NCI-H1092 treated with DMSO at 0.1 percent for 48 hours (cell line): ENCODE results near the gene NFE2L1.
A peak's percentile ranks its signal among the peaks of the same experiment; 100 is the strongest.

ENCODE experiments used
- DNase-seq: peaks from one replicate; lab custom pipeline; 2025; lab: John Stamatoyannopoulos, UW

NFE2L1 gene

DNA sequence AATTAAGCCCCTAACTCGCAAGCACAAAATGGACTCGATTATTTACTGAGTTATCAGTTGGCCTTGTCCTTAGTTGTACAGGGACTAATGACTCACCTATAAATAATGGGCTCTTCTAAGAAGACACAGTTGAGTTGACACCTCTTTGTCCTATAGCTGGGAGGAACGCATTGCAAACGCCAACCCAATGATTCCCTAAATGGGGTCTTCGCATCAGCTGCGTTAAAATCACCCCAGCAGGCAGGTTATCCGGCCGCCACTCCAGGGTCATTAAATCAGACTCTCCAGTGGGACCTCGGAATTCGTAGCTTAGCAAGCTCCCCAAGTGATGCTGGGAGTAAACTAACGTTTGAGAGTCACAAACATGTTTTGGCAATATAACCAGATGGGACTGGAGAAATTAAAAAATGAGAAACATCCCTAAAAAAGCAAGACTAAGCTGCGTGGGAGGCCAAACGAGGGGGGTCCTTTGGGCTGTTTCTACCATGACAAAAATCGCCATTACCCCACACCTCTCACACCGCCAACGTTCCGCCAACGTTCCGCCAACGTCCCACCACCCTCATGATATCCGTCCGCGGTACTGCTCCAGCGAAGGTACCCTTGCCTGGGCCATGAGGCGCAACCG lies 932 bp upstream of the NFE2L1 start:
- DNase-seq: peak; percentile 35

DNA sequence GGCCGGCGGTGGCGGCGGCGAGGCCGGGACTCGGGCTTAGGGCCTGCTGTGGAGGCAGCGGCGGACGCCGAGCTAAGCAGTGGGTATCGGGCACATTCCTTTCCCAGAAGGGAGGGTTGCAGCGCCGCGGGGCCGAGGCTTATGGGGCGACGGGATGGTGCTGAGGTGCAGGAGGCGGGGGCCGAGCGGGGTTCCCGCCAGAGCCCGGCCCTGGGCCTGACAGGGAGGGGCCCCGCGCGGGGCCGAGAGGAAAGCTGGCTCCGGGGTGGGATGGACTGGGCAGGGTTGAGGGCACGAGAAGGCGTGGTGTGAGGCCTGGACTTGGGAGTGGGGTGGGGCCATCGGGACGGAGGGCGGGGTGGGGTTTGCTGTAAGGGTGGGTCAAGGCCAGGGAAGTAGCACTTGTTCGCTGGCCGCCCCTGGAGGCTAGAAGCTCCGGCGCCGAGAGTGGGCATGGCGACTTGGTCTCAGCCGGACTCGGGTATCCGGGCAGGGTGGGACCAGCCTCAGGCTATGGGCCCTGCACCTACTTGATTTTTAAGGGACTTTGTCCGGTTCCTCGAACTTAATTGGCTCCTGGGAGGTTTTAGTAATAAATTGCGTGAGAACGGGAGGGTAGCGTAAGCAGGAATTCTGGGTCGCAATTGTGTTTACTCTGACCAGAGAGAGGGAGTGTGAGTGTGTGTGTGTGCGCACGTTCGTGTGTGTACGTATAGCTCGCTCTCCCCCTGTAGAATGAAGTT lies 396 bp downstream of the NFE2L1 start:
- peak; percentile 84 for DNase-seq

DNA sequence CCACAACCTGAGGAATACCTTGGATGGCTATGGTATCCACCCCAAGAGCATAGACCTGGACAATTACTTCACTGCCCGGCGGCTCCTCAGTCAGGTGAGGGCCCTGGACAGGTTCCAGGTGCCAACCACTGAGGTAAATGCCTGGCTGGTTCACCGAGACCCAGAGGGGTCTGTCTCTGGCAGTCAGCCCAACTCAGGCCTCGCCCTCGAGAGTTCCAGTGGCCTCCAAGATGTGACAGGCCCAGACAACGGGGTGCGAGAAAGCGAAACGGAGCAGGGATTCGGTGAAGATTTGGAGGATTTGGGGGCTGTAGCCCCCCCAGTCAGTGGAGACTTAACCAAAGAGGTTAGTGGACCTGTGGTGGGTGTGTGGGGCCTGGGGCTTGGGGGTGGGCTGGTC lies 3.1 kb downstream of the NFE2L1 start:
- DNase-seq: no peak

DNA sequence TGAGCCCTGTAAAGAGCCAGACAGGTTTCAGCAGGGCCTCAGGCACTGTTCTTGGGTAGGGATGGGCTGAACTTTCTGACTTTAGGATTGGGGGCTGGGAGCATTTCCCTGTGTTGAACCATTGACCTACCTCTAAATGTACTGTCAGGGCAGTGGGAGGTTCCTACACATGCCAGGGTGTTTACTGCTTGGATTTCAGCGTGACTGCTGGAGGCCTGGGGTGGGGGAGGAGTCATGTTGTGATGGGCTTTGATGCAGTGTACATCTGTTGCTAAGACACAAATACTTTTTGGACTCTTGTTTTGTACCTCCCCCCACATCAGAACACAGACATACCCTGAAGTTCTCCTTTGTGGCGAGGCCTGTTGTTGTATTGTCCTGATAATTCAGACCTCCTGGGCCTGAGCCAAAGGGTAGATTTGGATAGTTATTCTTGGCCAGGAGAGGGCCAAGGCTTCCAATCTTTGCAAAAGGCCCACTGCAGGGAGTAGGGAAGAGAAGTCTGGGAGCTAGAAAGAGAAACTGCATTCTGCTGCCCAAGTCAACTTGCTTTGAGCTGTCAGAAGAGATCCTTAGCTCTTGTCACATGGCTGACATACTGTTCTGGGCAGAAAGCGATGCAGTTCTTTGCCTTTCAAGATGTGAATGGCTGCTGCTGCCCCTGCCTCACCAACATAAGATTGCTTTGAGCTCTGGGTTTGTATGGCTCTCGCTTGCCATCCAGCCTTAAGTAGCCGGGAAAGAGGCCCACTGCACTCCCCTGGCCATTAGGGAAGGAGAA lies 3.7 kb downstream of the NFE2L1 start:
- no peak for DNase-seq

DNA sequence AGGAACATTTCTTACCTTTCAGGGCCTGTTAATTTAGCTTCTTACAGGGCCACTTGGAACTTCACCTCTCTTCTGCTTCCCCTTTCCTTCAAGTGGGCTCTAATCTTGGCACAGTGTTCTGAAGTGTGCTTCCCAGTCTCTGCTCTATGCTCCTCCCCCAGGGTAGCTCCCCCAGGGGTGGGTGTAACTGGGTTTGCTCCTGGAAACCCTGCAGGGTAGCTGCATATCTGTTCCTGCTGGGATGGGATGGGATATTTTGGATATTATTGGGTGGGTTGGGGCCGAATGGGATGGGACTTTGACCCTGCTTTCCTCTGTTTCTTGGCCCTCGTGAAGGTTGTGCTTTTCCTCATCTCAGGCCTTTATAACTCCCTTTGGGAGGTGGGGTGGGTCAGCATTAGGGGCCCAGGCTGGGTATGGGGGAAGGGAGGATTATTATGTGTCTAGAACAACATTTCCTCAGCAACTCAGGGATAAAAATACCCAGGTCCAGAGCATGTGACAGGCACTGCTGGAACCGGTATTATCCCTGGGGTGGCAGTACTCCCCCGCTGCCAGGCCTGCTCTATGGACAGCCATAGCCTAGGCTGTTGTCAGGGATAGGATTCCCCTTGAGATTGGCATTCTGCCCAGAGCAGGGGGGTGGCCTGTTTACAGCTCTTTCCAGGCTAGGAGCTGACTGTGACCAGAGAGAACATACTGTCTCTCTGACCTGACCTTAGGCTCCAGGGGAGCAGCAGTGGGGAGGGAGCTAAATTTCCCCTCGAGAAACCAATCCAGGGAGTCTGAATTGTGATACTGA lies 5.0 kb downstream of the NFE2L1 start:
- peak; percentile 66 for DNase-seq

DNA sequence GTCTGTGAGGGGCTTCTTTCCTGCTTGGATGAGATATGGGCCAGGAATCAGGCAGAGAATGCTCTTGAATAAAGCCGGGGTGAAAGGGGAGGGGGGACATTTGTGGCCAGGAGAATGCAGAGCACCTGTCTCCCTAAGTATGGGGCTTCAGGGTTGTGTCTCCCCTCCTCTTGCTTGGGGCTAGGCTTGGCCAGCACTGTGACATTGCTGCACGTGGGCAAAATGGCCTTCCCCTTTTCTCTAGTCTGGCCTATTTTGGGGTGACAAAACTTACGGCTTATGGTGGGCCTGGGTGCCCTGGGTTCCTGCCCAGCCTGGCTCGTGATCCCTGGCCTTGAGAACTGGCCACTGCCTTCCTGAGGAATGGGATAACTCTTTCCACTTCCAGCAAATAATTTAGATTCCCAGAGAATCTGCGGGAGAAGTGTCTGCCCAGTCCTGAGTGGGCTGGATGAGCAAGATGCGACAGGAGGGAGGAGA lies 5.6 kb downstream of the NFE2L1 start:
- no peak for DNase-seq

DNA sequence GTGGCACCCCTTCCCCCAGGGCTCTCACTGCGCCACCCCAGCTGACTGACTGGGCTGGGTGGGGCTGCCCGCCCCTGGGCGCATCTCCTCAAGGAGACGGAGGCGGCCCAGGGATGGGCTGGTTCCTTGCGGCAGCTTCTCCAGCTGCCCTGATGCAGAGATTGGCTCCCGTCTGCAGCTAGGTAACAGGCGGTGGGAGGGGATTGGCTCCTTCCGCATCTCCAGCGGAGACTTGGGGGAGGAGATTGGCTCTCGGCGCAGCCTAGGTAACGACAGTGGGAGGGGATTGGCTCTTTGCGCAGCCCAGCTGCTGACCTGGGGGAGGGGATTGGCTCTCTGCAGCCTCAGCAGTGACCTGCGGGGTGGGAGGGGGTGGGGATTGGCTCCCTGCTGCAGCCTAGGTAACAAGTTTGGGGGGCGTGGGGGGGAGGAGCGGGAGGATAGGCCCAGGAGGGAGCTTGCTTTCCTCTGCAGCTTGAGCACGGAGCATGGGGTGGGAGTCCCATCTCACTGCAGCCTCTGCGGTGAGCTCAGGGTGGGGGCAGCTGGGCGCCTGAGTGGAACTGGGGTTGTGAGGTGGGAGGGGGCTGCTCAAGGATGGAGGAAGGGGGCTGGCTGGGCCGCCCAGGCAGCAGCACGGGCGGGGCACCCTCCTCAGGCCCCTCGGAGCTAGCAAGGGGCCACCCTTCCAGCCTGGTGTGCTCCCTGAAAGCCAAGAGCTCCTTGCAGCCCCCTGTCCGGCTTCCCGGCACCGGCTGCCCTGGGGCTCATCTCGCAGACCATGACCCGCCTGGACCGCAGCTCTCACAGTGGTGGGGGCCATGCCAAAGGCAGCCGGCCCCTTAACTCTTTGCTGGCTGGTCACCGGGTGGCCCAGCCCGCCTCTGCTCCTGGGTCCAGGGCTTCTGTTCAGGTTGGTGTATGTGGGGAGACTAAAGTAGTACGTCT lies 6.4 kb downstream of the NFE2L1 start:
- DNase-seq: peak; percentile 93

DNA sequence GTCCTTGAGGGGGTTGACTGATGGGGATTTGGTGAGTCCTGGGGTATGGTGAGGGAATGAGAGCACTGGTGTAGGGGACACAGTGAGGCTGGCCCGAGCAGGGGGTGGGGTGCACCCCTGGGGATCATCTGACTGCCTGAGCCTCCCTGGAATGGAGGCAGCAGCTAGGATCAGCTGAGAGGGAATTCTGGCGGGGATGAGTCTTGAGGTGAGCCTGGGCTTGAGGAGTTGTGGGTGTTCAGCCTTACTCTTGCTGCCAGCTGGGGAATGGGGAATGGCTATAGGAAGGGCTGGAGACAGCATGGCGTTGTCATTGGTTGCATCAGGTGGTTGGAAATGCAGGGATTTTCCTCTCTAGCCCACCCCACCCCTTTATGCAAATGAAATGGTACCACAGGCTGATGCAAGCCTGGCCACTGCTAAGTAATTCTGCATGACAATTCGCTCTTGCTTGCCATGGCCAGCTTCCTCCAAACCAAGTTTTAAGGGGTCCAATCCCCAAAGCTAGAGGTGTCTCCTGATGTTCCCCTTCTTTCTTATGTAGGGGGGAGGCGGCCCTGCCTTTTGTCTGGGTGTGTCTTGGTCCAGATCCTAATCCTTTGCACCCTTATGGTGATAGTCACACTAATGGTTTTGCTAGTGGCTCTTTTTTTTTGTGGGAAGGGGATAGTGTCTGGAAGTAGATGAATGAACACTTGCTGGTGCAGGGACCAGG lies 7.5 kb downstream of the NFE2L1 start:
- DNase-seq: no peak

DNA sequence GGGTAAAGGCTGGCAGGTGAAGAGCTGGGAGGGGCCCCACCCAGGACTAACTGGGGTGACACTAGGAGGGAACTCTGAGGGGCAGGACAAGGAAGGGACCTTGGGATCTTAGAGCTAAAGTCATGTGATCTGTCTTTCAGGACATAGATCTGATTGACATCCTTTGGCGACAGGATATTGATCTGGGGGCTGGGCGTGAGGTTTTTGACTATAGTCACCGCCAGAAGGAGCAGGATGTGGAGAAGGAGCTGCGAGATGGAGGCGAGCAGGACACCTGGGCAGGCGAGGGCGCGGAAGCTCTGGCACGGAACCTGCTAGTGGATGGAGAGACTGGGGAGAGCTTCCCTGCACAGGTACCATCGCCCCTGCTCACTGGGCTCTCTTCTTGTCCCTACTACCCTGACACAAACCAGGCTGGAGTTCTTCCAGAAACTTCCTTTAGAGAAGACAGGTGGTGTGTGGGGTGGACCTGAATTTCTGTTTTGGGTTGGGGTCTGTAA lies 8.1 kb downstream of the NFE2L1 start:
- DNase-seq: no peak

DNA sequence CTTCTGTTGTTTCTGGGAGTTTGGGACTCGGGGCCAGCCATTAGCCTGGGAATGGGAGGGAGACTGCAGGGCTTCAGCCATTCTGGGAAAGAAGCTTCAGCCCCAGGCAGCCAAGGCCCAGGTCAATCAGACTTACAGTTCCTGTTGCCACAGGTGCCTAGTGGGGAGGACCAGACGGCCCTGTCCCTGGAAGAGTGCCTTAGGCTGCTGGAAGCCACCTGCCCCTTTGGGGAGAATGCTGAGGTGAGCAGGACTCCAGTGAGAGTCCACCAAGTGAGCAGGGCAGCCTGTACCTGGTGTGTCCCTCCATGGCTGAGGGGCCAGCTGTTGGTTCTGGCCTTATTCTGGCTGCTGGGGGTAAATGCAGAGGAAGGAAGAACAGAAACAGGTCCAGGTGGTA lies 8.7 kb downstream of the NFE2L1 start:
- no peak for DNase-seq

DNA sequence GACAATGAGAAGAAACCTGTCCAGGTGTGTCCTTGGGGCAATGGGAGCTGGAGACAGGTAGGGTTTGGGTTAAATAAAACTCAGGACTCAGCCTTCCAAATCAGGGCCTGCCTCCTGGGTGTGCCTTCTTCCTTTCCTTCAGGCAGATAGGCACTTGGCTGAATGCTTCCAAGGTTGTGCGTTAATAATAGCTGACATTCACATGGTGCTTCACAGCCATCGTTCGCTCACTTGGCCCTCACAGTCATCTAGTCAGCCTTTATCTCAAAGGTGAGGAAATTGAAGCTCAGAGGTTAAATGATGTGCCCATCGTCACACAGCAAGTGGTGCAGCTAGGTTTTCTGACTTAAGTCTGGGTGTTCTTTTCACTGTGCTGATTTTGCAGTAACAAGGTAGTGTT lies 9.5 kb downstream of the NFE2L1 start:
- DNase-seq: no peak

DNA sequence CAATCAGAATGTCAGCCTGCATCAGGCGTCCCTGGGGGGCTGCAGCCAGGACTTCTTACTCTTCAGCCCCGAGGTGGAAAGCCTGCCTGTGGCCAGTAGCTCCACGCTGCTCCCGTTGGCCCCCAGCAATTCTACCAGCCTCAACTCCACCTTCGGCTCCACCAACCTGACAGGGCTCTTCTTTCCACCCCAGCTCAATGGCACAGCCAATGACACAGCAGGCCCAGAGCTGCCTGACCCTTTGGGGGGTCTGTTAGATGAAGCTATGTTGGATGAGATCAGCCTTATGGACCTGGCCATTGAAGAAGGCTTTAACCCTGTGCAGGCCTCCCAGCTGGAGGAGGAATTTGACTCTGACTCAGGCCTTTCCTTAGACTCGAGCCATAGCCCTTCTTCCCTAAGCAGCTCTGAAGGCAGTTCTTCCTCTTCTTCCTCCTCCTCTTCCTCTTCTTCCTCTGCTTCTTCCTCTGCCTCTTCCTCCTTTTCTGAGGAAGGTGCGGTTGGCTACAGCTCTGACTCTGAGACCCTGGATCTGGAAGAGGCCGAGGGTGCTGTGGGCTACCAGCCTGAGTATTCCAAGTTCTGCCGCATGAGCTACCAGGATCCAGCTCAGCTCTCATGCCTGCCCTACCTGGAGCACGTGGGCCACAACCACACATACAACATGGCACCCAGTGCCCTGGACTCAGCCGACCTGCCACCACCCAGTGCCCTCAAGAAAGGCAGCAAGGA lies 10.4 kb downstream of the NFE2L1 start:
- no peak for DNase-seq

DNA sequence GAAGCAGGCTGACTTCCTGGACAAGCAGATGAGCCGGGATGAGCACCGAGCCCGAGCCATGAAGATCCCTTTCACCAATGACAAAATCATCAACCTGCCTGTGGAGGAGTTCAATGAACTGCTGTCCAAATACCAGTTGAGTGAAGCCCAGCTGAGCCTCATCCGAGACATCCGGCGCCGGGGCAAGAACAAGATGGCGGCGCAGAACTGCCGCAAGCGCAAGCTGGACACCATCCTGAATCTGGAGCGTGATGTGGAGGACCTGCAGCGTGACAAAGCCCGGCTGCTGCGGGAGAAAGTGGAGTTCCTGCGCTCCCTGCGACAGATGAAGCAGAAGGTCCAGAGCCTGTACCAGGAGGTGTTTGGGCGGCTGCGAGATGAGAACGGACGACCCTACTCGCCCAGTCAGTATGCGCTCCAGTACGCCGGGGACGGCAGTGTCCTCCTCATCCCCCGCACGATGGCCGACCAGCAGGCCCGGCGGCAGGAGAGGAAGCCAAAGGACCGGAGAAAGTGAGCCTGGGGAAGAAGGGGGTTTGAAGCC lies 11.0 kb downstream of the NFE2L1 start:
- DNase-seq: no peak

DNA sequence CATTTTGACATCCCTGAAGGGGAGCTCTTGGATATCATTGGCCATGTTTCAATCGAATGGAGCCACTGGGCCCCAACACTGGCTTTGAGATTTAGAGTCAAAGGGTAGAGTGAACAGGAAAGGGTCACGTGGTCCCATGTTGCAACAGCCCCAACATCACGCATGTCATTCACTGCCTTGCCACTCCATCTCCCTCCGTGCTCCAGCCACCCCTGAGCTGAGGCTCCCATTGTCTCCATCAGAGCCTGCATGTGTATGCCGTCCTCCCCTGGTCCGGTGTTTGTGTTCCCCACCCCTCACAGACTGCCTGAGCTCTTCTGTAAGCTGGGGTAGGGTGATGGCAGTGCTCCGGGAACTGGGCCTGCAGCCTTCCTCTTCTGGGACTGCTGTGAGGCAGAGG lies 12.1 kb downstream of the NFE2L1 start:
- no peak for DNase-seq

DNA sequence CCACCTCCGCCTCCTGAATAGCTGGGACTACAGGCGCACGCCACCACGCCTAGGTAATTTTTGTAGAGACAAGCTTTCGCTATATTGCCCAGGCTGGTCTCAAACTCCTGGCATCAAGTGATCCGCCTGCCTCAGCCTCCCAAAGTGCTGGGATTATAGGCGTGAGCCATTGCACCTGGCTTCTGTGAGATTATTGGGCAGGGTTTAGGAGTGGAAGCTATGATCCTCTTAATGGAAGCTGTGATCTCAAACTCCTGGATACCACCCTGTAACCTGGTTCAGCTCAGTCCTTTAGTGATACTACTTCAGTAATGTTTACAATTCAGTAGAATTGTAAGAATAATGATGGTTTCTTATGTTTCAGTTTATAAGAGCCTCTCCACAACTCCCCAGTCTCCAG lies 14.1 kb downstream of the NFE2L1 start:
- DNase-seq: no peak

DNA sequence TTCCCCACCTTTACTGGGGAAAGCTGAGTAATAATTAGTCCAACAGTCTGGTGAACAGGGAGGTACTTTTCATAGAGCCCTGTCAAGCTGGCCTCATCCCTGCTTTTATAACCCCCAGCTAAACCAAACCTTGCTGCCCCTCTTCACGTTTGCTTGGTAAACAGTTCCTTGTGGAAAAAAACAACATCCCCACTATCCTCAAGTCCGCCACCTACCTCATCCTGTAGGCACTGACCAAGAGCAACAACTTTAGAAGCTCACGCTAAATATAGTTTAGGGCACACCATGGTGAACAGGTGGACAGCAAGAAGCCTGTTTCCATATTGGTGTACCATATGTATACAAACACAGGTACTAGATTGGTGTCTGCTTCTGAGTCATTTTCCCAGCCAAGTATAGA lies 16.5 kb downstream of the NFE2L1 start:
- DNase-seq: no peak

DNA sequence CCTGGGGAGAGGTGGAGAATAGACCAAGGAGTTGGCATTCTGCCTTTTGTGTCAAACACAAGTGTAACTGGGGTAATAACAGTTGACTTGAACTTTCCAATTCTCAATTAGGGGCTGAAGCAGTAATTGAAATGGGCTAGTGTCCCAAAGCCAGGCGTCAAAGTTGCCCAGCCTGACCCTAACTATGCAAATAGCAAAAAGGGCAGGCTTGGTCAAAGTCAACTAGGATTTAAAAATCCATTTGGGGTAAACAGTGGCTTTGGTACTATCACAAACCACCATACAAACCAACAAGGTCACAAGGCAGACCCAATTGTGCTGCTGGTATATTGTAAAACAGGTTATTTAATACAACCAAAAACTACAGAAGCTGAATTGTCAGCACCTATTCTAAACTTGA lies 18.0 kb downstream of the NFE2L1 start:
- DNase-seq: no peak

DNA sequence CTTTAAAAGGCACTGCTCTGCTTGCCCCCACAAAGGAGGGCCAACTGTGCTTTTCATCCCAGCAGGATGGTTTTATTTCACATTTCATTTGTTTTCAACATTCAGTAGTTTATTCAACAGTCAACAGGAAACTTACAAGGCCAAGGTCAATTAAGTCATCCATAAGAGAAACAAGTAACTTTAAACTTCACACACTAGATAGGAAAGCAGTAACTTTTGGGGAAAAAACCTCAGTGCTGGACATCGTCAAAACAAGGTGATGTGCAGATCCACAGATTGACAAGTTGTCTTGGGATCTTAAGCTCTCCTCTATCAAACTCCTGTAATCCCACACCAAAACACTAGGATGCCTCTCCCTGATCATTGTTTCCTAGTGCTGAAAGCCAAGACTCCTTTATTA lies 18.5 kb downstream of the NFE2L1 start:
- DNase-seq: no peak

DNA sequence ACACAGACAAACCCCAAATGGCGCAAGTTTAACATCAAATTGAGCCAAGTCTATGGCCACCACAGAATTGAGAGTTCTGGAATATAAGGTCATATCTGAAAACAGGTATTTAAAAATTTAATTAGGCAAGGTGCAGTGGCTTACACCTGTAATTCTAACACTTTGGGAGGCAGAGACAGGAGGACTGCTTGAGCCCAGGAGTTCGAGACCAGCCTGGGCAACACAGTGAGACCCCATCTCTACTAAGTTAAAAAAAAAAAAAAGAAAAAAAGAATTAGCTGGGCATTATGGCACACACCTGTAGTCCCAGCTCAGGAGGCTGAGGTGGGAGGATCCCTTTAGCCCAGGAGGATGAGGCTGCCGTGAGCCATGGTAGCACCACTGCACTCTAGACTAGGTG lies 19.1 kb downstream of the NFE2L1 start:
- DNase-seq: no peak
